ENCODE measurements around the gene RREB1. TPM values are rescaled to one million over a fixed set of nuclear protein-coding genes. Genes with fewer than 3 reads are reported as not detected.

The RREB1 gene
- total and polyA plus RNA-seq, 2 donors (not counting 3 experiments of a cell fraction or from before 2014, with no cell fraction given): 3.7 to 33.0 TPM

GRCh38 chr6:7110092-7110792 lies 2.5 kb downstream of the RREB1 start:
- peaks cover 13% of the 10 kb centered on the region for H3K4me1 ChIP-seq (ENCODE audit: control insufficient read depth, extremely low read depth, insufficient read depth, low read length)
- H3K9me1 ChIP-seq (replicated peaks; ENCODE audit: control insufficient read depth, extremely low read depth, insufficient read depth, low read length): no peaks in the 10 kb centered on the region
- no peak overlapping the region for H3K27ac ChIP-seq (ENCODE audit: insufficient read depth, low read depth, low read length)
- POLR2A ChIA-PET: no interaction called here
- no peaks in the 10 kb centered on the region for H4K20me1 ChIP-seq (replicated peaks; ENCODE audit: control insufficient read depth, extremely low read depth, insufficient read depth, low read length)
- CTCF ChIA-PET: interaction anchor here (1.1 kb wide), 1 partner anchor 433 kb away, joined by 3 read pairs; no protein-coding TSS in a partner anchor
- TF ChIP-seq MAX (IDR thresholded peaks at IDR 0.05; ENCODE audit: insufficient read depth, insufficient read length): no peak
- H3K4me3 ChIP-seq (replicated peaks in 1 of 3; ENCODE audit: insufficient read depth in 1 of 3, low read depth in 1 of 3, low read length in 3 of 3): peak overlapping the region in 1 of 3 experiments; percentile 65
- intact Hi-C loops (cut with micrococcal nuclease): no loop called here
- H2AFZ ChIP-seq (ENCODE audit: low read depth, low read length): no peak overlapping the region
- dilution Hi-C loops (cut with MboI; ENCODE audit: extremely low pct_ligation_motif_present, low sequenced_read_pairs): no loop called here
- DNase-seq (ENCODE audit: low read depth, low spot score) (no peak), FAIRE-seq (no peak)
- H3K79me2 ChIP-seq (ENCODE audit: control insufficient read depth, insufficient read depth, low read length): peaks cover 66% of the 10 kb centered on the region
- H3K9me3 ChIP-seq (replicated peaks; ENCODE audit: control insufficient read depth, insufficient read depth, low read length): no peaks in the 10 kb centered on the region
- no peak overlapping the region for H3K9ac ChIP-seq (replicated peaks; ENCODE audit: extremely low read depth, insufficient read depth, low read length)
- peak overlapping the region; percentile 86 for H3K4me2 ChIP-seq (ENCODE audit: insufficient read depth, low read length)
- H3K27me3 ChIP-seq (ENCODE audit: control insufficient read depth in 2 of 2, insufficient read depth in 2 of 2, low read length in 2 of 2): no peaks in the 10 kb centered on the region
- BruUV-seq (replicated peaks): TSS peak; percentile 10
- no peaks in the 10 kb centered on the region for H3K36me3 ChIP-seq (ENCODE audit: control insufficient read depth in 2 of 2, extremely low read depth in 1 of 2, insufficient read depth in 2 of 2, low read length in 2 of 2)

DNA sequence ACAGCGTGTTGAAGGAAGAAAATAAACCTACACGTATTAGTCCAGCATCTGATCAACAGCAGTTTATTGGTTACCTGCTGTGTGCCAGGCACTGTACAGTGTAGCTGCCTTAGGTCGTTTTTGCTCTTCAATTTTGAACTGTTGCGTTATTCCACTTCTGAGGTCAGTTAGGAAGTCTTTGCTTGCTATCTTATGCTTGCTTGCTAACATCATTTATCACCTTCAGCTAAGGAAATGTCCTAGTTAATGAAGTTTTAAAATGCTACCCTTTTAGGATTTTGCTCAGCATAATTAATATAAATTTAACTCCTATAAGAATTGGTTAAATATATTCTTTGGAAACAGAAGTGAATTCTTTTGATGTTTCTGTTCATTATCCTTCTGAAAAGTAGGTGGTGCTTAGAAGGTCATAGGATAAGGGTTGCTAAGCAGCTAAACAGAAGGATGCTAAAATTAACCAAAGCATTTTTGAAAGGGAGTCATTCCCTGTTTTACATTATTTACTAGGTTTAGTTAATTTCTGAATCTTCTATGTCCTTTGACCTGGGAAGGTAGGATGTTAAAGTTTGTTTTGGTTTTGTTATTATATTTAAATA lies 3.4 kb downstream of the RREB1 start:
- ChIA-PET CTCF (interaction anchor here (1.1 to 1.7 kb wide), 2 partner anchors 414 to 434 kb away, joined by 3 to 7 read pairs; no protein-coding TSS in a partner anchor), POLR2A (interaction anchor here (0.6 kb wide), 1 partner anchor 101 kb away, joined by 3 read pairs; no protein-coding TSS in a partner anchor)
- Histone ChIP-seq H3K9me1 (replicated peaks; ENCODE audit: control insufficient read depth, extremely low read depth, insufficient read depth, low read length) (no peaks in the 10 kb centered on the region), H3K4me2 (ENCODE audit: insufficient read depth, low read length) (no peak overlapping the region), H3K4me3 (replicated peaks in 1 of 3; ENCODE audit: insufficient read depth in 1 of 3, low read depth in 1 of 3, low read length in 3 of 3) (no peak overlapping the region), H3K4me1 (ENCODE audit: control insufficient read depth, extremely low read depth, insufficient read depth, low read length) (peaks cover 16% of the 10 kb centered on the region), H3K27ac (ENCODE audit: insufficient read depth, low read depth, low read length) (no peak overlapping the region), H4K20me1 (replicated peaks; ENCODE audit: control insufficient read depth, extremely low read depth, insufficient read depth, low read length) (no peaks in the 10 kb centered on the region), H3K36me3 (ENCODE audit: control insufficient read depth in 2 of 2, extremely low read depth in 1 of 2, insufficient read depth in 2 of 2, low read length in 2 of 2) (no peaks in the 10 kb centered on the region), H3K27me3 (ENCODE audit: control insufficient read depth in 2 of 2, insufficient read depth in 2 of 2, low read length in 2 of 2) (no peaks in the 10 kb centered on the region), H2AFZ (ENCODE audit: low read depth, low read length) (no peak overlapping the region), H3K9me3 (replicated peaks; ENCODE audit: control insufficient read depth, insufficient read depth, low read length) (no peaks in the 10 kb centered on the region), H3K9ac (replicated peaks; ENCODE audit: extremely low read depth, insufficient read depth, low read length) (no peak overlapping the region), H3K79me2 (ENCODE audit: control insufficient read depth, insufficient read depth, low read length) (peaks cover 75% of the 10 kb centered on the region)
- dilution Hi-C loops (cut with MboI; ENCODE audit: extremely low pct_ligation_motif_present, low sequenced_read_pairs): no loop called here
- DNase-seq (ENCODE audit: low read depth, low spot score) (no peak), FAIRE-seq (no peak)
- TF ChIP-seq GATA2 (IDR thresholded peaks at IDR 0.05; ENCODE audit: insufficient read depth, insufficient read length, low read depth, low read length): no peak
- no peak for TF ChIP-seq MYC (IDR thresholded peaks at IDR 0.05; ENCODE audit: low read depth, low read length)
- TF ChIP-seq JUN (IDR thresholded peaks at IDR 0.05; ENCODE audit: borderline replicate concordance, insufficient read depth, insufficient read length, low read depth): no peak
- TF ChIP-seq CTCF (IDR thresholded peaks at IDR 0.05; ENCODE audit: extremely low read depth in 1 of 2, insufficient read depth in 1 of 2, low read depth in 1 of 2, low read length in 2 of 2): no peak
- no peak for TF ChIP-seq POLR2AphosphoS5 (IDR thresholded peaks at IDR 0.05; ENCODE audit: insufficient read depth, low read depth, low read length)
- no peak for TF ChIP-seq FOS (IDR thresholded peaks at IDR 0.05; ENCODE audit: borderline replicate concordance, insufficient read depth, low read length)
- no peak for TF ChIP-seq MAX (IDR thresholded peaks at IDR 0.05; ENCODE audit: insufficient read depth, insufficient read length)
- TF ChIP-seq EZH2 (IDR thresholded peaks at IDR 0.05; ENCODE audit: borderline replicate concordance, low read depth, low read length, severe bottlenecking): no peak
- TF ChIP-seq POLR2A (IDR thresholded peaks at IDR 0.05; ENCODE audit: low read depth, low read length): no peak
- intact Hi-C loops (cut with micrococcal nuclease): no loop called here
- BruUV-seq (replicated peaks): no TSS peak

Measured in endothelial cell of umbilical vein (primary cell).